GM18505 (cell line): ENCODE data around the gene MBD3L2.
A peak's percentile ranks its signal among the peaks of the same experiment; 100 is the strongest.

ENCODE experiments used
- ATAC-seq: cut with Tn5 transposase; IDR thresholded peaks from one replicate; pipeline ENCODE4 v1.9.1; 2021; ENCODE audit not compliant: unreplicated experiment
- POLR2A ChIP-seq: IDR thresholded peaks from 4 replicates; pipeline ENCODE4 v1.6.1; 2011; ENCODE audit warnings: borderline replicate concordance; ENCODE audit not compliant: insufficient read depth, insufficient read length; ENCODE audit errors: extremely low read depth

Gene MBD3L2

GRCh38 chr19:7088999-7089398, 39.9 kb downstream of the MBD3L2 start:
- no peak for TF ChIP-seq POLR2A
- no peak for ATAC-seq

- no peak for TF ChIP-seq POLR2A
- no peak for ATAC-seq
Observed at GRCh38 chr19:7098096-7098495, 49.0 kb downstream of the MBD3L2 start.

GRCh38 chr19:7098701-7099596, 49.8 kb downstream of the MBD3L2 start:
- peak; percentile 85 for TF ChIP-seq POLR2A
- ATAC-seq, result peak; percentile 83

GRCh38 chr19:7099597-7099921, 50.4 kb downstream of the MBD3L2 start:
- ATAC-seq, result no peak
- TF ChIP-seq POLR2A, result no peak
